Measurements from ENCODE around the gene MICA. TPM values are rescaled to one million over a fixed set of nuclear protein-coding genes. Genes with fewer than 3 reads are reported as not detected.
"Not testable (repeated sequence)": the region's sequence is repeated elsewhere in the genome, so short reads cannot be mapped to it uniquely, and the experiment has no call there.

The MICA gene
- total RNA-seq, 1 donor from 2014 or later = 19.2 TPM

DNA sequence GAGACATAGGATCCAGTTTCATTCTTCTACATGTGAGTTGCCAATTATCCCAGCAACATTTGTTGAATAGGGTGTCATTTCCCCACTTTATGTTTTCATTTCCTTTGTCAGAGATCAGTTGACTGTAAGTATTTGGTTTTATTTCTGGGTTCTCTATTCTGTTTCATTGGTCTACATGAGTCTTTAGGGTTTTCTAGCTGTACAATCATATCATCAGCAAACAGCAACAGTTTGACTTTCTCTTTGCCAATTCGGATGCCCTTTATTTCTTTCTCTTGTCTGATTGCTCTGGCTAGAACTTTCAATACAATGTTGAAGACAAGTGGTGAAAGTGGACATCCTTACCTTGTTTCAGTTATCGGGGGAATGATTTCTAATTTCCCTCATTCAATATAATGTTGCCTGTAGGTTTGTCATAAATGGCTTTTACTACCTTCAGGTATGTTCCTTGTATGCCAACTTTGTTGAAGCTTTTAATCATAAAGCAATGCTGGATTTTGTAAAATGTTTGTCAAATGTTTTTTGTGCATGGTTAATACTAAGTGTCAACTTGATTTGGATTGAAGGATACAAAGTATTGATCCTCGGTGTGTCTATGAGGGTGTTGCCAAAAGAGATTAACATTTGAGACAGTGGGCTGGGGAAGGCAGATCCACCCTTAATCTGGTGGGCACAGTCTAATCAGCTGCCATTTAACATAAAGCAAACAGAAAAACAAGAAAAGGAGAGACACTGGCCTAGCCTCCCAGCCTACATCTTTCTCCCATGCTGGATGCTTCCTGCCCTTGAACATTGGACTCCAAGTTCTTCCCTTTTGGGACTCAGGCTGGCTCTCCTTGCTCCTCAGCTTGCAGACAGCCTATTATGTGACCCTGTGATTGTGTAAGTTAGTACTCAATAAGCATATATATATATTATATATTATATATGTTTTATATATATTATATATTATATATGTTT lies 23.3 kb downstream of the MICA start:
- Histone ChIP-seq H3K9me3 (no peaks in the 10 kb centered on the region), H3K27me3 (no peaks in the 10 kb centered on the region), H3K27ac (peak overlapping the region in 1 of 2 donors; percentile 27), H3K4me1 (no peaks in the 10 kb centered on the region), H3K36me3 (no peaks in the 10 kb centered on the region), H3K4me3 (no peak overlapping the region)
- DNase-seq (ENCODE audit: low spot score in 2 of 2) = peak in 1 of 2 donors; percentile 72
- TF ChIP-seq, protein P1, sequence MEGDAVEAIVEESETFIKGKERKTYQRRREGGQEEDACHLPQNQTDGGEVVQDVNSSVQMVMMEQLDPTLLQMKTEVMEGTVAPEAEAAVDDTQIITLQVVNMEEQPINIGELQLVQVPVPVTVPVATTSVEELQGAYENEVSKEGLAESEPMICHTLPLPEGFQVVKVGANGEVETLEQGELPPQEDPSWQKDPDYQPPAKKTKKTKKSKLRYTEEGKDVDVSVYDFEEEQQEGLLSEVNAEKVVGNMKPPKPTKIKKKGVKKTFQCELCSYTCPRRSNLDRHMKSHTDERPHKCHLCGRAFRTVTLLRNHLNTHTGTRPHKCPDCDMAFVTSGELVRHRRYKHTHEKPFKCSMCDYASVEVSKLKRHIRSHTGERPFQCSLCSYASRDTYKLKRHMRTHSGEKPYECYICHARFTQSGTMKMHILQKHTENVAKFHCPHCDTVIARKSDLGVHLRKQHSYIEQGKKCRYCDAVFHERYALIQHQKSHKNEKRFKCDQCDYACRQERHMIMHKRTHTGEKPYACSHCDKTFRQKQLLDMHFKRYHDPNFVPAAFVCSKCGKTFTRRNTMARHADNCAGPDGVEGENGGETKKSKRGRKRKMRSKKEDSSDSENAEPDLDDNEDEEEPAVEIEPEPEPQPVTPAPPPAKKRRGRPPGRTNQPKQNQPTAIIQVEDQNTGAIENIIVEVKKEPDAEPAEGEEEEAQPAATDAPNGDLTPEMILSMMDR (IDR thresholded peaks at IDR 0.05) = no peak
- intact Hi-C loops (cut with DNase I) = loop anchor here (2.0 kb wide), 1 partner anchor 26 kb away; no protein-coding TSS in a partner anchor

DNA sequence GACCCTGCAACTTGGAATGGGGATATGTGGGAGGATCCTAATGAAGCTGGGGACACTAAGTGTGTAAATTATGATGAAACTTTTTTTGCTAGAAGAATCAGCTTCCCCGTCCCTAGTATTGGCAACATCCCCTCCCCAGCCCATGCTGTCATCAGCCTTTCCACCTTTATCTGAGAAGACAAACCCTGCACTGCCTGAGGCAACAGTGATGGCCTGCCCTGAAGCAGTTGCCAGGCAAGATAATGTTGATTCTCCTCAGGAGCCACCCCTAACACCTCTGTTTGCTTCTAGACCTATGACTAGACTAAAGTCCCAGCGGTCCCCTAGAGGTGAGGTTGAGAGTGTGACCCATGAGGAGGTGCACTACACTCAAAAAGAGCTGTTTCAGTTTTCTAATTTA lies 27.1 kb downstream of the MICA start:
- H3K27me3 ChIP-seq = no peaks in the 10 kb centered on the region
- TF ChIP-seq, protein P1 (IDR thresholded peaks at IDR 0.05) = no peak

DNA sequence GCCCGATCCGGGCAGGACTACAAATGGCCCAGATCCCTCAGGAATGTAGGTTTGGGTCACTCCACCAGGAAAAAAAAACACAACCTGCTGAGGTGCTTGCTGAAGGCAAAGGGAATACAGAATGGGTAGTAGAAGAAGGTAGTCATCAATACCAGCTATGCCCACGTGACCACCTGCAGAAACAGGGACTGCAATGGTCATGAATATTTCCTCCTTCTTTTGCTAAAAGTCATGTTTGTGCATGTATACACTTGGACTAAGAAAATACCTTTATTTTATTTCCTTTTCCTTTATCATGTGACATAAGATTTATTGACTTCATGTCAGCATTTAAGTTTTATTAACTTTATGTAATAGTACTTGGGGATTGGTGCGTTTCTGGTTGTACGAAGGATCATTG lies 31.7 kb downstream of the MICA start:
- H3K27ac ChIP-seq; H3K4me3 ChIP-seq; H3K4me1 ChIP-seq; intact Hi-C loops (cut with DNase I); H3K36me3 ChIP-seq; H3K27me3 ChIP-seq; H3K9me3 ChIP-seq; DNase-seq (ENCODE audit: low spot score in 2 of 2): not testable (repeated sequence)

More for the DNA sequence above, 27.1 kb downstream of the MICA start:
- intact Hi-C loops (cut with DNase I) = no loop called here
- H3K9me3 ChIP-seq = no peaks in the 10 kb centered on the region
- no peak overlapping the region for H3K4me3 ChIP-seq
- DNase-seq (ENCODE audit: low spot score in 2 of 2) = no peak
- no peaks in the 10 kb centered on the region for H3K36me3 ChIP-seq
- H3K4me1 ChIP-seq = no peaks in the 10 kb centered on the region
- no peak overlapping the region for H3K27ac ChIP-seq

DNA sequence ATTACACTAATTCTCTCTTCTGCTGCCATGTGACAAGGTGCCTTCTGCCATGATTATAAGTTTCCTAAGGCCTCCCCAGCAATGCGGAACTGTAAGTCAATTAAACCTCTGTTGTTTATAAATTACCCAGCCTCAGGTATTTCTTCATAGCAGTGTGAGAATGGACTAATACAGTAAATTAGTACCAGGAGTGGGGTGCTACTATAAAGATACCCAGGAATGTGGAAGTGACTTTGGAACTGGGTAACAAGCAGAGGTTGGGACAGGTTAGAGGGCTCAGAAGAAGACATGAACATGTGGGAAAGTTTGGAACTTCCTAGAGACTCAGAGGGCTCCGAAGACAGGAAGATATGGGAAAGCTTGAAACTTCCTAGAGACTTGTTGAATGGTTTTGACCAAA lies 34.8 kb downstream of the MICA start:
- Histone ChIP-seq H3K27ac (no peak overlapping the region), H3K9me3 (peaks cover 0 to 3% of the 10 kb centered on the region in 2 donors), H3K4me3 (no peak overlapping the region), H3K27me3 (no peaks in the 10 kb centered on the region), H3K36me3 (no peaks in the 10 kb centered on the region), H3K4me1 (no peaks in the 10 kb centered on the region)
- DNase-seq (ENCODE audit: low spot score in 2 of 2) = no peak
- intact Hi-C loops (cut with DNase I) = no loop called here
- TF ChIP-seq, protein P1 (IDR thresholded peaks at IDR 0.05) = no peak

DNA sequence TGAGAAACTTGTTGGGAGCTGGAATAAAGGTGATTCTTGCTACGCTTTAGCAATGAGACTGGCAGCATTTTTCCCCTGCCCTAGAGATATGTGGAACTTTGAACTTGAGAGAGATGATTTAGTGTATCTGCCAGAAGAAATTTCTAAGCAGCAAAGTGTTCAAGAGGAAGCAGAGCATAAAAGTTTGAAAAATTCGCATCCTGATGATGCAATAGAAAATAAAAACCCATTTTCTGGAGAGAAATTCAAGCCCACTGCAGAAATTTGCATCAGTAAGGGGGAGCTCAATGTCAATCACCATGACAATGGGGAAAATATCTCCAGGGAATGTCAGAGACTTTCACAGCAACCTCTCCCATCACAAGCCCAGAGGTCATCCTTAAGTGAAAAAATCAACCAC lies 35.3 kb downstream of the MICA start:
- Histone ChIP-seq H3K27me3 (no peaks in the 10 kb centered on the region), H3K36me3 (no peaks in the 10 kb centered on the region), H3K4me3 (no peak overlapping the region), H3K9me3 (peaks cover 0 to 3% of the 10 kb centered on the region in 2 donors), H3K27ac (no peak overlapping the region), H3K4me1 (no peaks in the 10 kb centered on the region)
- intact Hi-C loops (cut with DNase I) = no loop called here
- no peak for DNase-seq (ENCODE audit: low spot score in 2 of 2)
- TF ChIP-seq, protein P1 (IDR thresholded peaks at IDR 0.05) = no peak
